A549 (cell line): Measurements from ENCODE around the gene STN1.

Experiments used
- EHF ChIP-seq: fragments of 250-450 bp; sonication (Bioruptor Pico); IDR thresholded peaks from 2 replicates; pipeline ENCODE4 v1.5.0; 2020; ENCODE audit warnings: mild to moderate bottlenecking
- KDM5A ChIP-seq: fragments of 200-600 bp; sonication (generic); IDR thresholded peaks from 2 replicates; pipeline ENCODE4 v1.6.1; 2016; ENCODE audit warnings: antibody characterized with exemption, mild to moderate bottlenecking
- POLR2A ChIP-seq: IDR thresholded peaks from 2 replicates; pipeline ENCODE4 v1.6.1; 2012; ENCODE audit warnings: mild to moderate bottlenecking, low read length
- RAD21 ChIP-seq, 2 experiments: fragments of >200 bp in 1 of 2; sonication (Bioruptor Twin) in 1 of 2; formaldehyde crosslinking in 1 of 2; IDR thresholded peaks in 1 of 2; conservative IDR thresholded peaks in 1 of 2; 2 replicates in 1 of 2; 3 replicates in 1 of 2; pipeline ENCODE4 v1.6.1; 2012 to 2018; ENCODE audit warnings: inconsistent platforms in 1 of 2
- SMC3 ChIP-seq: fragments of >200 bp; sonication (Bioruptor Twin); formaldehyde crosslinking; IDR thresholded peaks from 3 replicates; pipeline ENCODE4 v1.6.1; 2018; ENCODE audit warnings: inconsistent platforms
- TF ChIP-seq, protein P1 (sequence below): fragments of >200 bp; sonication (Bioruptor Twin); formaldehyde crosslinking; IDR thresholded peaks from 3 replicates; pipeline ENCODE4 v1.5.1; 2016

DNA sequence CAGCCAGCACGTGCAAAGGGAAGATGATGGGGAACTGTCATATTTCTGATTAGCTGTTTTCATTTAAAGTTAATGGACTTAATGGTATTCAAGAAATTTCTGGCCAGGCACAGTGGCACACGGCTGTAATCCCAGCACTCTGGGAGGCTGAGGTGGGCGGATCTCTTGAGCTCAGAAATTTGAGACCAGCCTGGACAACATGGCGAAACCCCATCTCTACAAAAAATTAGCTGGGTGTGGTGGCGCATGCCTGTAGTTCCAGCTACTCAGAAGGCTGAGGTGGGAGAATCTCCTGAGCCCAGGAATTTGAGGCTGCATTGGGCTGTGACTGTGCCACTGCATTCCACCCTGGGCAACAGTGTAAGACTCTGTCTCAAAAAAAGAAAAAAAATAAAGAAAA, 18.7 kb downstream of the STN1 start:
- TF ChIP-seq RAD21 (conservative IDR thresholded peaks at IDR 0.05 in 1 of 2, IDR thresholded peaks at IDR 0.05 in 1 of 2) (no peak), EHF (CRISPR knock-in tag) (no peak), POLR2A (no peak), KDM5A (no peak), SMC3 (no peak)
- TF ChIP-seq, protein P1, sequence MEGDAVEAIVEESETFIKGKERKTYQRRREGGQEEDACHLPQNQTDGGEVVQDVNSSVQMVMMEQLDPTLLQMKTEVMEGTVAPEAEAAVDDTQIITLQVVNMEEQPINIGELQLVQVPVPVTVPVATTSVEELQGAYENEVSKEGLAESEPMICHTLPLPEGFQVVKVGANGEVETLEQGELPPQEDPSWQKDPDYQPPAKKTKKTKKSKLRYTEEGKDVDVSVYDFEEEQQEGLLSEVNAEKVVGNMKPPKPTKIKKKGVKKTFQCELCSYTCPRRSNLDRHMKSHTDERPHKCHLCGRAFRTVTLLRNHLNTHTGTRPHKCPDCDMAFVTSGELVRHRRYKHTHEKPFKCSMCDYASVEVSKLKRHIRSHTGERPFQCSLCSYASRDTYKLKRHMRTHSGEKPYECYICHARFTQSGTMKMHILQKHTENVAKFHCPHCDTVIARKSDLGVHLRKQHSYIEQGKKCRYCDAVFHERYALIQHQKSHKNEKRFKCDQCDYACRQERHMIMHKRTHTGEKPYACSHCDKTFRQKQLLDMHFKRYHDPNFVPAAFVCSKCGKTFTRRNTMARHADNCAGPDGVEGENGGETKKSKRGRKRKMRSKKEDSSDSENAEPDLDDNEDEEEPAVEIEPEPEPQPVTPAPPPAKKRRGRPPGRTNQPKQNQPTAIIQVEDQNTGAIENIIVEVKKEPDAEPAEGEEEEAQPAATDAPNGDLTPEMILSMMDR, result no peak
